Activated CD8-positive, alpha-beta memory T cell treated with anti-CD3 and anti-CD28 coated beads for 36 hours (primary cell): Measurements from ENCODE around the gene RAB27B. TPM values are rescaled to one million over a fixed set of nuclear protein-coding genes. Genes with fewer than 3 reads are reported as not detected.

ENCODE experiments used
- CTCF ChIA-PET: fragments of 350-600 bp; sonication (Branson Sonifier 250); formaldehyde crosslinking; loops from one replicate; lab custom pipeline; 2021; ENCODE audit warnings: antibody characterized with exemption; lab: Charles Lee
- POLR2A ChIA-PET: fragments of 350-600 bp; sonication (Branson Sonifier 250); formaldehyde crosslinking; loops from one replicate; lab custom pipeline; 2021; ENCODE audit warnings: antibody characterized with exemption; lab: Charles Lee
- total RNA-seq, 2 experiments: library from RNA; stranded (reverse); gene quantifications; one replicate each; pipeline ENCODE4 v1.2.3, GENCODE V29; 2021

RAB27B gene
- total RNA-seq, 2 experiments from 2014 or later: 0.19 to 0.42 TPM

DNA sequence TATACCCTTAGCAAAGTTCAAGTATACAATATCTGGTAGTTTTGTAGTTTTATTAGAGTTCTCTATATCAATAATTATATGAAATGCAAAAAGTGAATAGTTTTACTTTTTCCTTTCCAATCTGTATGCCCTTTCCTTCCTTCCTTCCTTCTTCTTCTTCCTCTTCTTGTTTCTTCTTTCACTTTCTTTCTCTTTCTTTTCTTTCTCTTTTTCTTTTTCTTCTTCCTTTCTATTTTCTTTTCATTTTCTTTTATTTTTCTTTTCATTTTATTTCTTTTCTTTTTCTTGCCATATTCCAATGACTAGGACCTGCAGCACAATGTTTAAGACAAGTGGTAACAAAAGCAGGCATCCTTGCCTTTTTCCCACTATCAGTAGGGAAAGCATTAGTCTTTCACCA is 71.2 kb downstream of the RAB27B start:
- ChIA-PET CTCF (no interaction called here), POLR2A (no interaction called here)

DNA sequence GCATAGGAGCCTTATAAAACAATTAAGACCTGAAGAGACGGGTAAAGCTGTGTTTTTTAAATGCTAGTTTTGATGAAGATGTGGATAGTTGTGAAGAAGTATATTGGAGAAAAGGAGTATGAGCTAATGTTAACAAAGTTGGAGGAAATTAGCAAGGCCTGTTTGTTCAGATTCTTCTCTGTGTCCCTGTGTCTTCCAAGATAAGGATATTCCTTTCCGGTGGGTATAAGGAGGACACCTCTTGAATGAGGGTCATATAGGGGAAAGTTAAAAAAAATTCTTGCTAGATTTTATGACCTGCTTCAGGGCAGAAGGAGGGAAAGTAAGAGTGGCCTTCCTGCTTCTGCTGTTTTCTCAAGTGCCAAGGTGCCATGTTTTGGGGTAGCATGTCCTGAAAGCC is 72.0 kb downstream of the RAB27B start:
- POLR2A ChIA-PET: no interaction called here
- CTCF ChIA-PET: no interaction called here

DNA sequence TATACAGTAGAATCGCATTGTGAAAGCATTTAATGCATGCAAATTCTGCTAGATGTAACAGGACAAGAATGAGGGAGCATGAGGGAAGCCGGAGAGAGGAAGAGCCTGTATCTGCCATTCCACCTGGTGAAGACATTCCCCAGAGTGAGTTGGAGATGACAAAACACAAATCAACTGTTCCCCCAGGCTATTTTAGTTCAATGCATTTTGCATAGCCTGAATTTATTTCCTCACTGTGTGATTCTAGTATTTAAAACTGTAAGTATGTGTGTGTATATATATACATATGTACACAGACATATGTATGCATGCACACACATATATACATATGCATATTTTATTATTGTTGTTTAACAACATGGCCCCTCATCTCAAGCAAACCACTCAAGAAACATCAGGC is 76.3 kb downstream of the RAB27B start:
- ChIA-PET CTCF (no interaction called here), POLR2A (no interaction called here)

DNA sequence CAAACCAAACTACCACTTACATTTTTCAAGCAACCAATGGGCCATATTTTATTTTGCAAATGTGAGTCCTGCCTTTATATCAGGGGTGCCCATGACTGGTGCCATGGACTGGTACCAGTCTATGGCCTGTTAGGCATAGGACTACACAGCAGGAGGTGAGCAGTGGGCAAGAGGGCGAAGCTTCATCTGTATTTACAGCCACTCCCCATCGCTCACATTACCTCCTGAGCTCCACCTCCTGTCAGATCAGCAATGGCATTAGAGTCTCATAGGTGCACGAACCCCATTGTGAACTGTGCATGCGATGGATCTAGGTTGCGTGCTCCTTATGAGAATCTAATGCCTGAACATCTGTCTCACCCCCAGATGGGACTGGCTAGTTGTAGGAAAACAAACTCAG is 77.4 kb downstream of the RAB27B start:
- ChIA-PET CTCF (no interaction called here), POLR2A (no interaction called here)

DNA sequence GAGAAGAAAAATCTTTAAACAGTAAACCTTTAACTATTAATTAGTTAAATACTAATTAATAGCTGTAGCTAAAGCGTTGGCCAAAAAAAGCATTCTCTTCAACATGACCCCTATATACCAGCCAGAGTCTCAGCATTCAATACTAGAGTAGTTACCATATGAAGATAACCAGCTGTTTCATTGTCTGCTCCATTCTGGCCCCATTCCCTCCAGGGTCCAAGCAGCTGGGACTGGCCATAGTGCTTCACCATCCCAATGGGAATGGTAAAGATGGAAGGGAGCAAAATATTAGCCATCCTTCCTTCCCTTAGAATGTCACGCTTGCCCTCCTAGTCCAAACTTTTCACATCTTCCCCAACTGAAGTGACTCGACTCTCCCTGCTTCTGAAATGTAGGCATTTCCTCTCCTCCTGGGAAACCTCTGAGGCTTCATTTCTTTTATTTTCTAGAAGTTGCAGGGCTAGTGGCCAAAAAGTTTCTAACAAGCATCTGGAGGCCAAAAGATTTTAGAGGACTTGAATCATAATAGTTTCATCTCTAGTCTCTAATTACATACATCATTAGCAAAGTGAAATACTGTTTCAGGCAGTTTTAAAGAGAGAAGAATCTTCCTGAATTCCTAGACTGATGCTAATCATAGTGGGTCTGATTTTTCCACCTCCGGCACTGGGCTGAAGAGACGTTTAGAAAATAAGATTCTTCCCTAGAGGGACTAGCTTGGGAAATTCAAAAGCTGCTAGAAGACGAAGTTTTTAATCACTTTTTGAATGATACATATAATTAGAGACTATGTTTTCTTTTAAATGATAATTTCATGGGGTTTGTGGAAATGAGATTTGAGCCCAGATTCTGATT is 78.3 kb downstream of the RAB27B start:
- CTCF ChIA-PET: no interaction called here
- POLR2A ChIA-PET: no interaction called here

DNA sequence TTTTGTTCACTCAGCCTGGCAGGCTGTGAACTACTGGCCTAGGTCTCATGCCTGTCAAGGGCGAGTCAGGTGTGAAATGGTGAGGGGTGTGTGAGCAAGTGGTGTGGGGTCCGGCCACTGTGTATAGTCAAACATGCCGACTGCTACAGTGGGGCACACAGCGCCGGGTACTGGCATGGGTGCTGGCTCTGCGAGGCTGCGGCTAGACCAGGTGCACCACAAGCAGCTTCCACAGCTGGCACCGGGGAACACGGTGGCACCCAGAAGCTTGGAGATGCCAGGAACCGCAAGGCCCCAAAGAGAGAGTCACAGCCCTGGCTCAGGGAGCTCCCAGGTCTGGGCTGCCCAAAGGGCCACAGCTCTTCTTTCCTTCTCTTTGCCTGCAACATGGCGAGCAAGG is 81.3 kb downstream of the RAB27B start:
- POLR2A ChIA-PET: no interaction called here
- CTCF ChIA-PET: no interaction called here

DNA sequence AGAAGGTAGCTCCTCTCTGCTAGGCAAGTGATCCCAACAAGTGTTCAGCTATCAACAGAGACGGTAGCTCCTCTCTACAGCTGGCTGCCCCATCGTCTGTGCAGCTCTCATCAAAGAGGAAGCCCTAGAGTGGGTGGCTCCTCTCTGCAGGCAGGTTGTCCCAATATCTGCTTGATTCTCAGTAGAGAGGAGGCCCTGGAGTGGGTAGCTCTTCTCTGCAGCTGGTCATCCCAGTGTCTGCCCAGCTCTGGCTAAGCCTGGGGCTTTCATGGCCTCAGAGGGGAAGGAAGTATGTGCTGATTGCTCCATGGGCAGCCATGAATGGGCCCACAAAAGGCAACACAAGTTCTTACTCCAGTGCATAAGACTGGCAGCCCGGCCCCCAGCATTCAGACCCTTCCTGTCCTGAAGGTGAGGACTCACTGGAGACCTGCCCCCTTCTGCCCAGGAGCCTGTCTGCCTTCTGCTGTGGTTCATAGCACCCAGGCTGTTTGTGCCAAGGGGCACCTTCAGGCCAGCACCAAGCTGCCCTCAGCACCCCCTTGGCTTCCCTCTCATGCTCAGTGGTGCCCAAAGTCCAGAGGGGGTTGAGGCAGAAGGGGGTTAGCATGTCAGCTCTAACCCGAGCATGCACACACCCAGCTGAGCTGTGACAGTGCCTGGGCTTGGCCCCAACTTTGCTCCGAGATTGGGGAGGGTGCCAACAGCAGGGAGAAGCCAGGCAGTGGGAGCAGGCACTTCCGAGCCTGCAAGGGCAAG is 82.1 kb downstream of the RAB27B start:
- CTCF ChIA-PET: interaction anchor here (1.0 kb wide), 1 partner anchor 18 kb away, joined by 3 read pairs; no protein-coding TSS in a partner anchor
- POLR2A ChIA-PET: no interaction called here

DNA sequence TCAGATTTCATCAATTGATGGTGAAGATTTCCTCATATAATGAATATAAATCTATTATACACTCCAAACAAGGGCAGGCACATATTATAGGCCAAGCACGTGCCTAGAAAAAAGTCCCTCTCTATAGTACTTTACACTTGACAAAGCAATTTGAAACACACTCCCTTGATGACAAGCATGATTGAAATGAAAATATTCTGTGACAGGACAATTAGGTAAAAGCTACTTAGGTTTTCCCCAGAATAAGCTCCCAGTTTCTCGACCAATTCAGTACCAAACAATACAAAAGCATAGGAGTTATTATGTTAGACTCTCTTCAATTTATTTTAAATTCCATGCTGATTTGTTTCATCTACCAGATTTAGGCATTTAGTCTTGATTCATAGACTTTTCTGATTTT is 83.3 kb downstream of the RAB27B start:
- ChIA-PET POLR2A (no interaction called here), CTCF (no interaction called here)

DNA sequence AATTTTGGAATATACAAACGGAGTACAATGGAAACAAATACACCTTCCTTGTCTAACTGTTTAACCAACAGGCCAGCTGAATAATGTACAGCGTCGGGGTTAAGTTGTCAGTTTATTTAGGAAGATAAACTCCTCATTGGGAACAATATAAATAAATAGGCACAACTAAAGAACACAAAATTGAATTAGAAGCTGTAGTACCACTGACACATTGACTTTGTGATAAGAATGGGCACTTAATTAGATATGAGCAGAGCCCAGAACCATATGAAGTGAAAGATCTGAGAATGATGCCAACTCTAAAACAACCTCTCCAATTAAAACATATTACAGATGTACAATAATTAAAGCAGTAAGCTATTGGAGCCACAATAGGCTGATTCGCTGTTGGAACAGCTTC is 86.5 kb downstream of the RAB27B start:
- ChIA-PET POLR2A (no interaction called here), CTCF (no interaction called here)

DNA sequence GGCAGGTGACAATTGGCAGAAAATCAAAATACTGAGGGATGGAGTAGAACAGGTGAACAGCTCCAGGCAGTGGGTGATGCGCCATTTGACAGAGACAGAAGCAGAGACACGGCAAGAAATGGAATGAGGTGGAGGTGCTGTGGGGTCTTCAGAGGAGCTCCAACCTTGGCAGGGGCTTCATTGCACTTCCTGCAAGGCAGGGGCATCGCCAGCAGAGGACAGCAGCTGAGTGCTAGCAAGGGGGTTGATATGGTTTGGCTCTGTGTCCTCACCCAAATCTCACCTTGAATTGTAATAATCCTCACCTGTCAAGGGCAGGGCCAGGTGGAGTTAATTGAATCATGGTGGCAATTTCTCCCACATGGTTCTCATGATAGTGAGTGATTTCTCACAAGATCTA is 88.2 kb downstream of the RAB27B start:
- ChIA-PET CTCF (no interaction called here), POLR2A (no interaction called here)

DNA sequence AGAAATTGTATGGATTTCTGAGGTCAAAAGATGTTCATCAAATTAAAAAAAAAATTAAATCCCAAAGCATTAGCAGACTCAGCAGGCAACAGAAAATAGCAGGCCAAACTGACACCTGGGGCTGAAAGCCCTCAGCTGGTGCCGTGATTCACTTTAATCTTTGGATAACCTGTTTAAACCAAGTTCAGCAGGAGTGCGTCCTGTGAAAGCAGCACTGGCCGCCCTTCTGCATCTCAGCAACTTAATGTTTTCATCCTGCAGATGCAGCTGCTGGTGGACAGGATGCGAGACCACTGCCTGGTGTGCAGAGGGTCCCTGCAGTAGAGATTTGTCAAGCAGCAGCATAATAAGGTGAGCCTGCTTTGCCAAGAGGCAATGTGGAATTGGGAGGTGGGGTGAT is 89.8 kb downstream of the RAB27B start:
- POLR2A ChIA-PET: no interaction called here
- CTCF ChIA-PET: no interaction called here

DNA sequence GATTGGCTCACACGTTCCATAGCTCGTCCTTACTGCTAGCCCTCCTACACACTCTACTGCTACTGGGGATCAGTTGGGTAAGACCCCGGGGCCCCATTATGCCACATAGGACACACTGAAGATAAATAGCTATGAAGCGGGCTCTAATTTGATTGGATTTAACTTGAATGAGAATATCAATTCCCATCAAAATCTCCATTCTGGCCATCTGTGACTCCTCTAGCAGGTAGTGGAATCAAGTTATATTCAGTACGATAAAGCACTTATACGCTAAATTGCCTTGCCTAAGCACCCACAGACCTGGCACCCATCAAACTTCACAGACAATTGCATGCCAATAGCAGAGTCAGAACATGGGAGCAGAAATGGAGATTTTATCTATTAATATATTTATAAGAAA is 91.1 kb downstream of the RAB27B start:
- ChIA-PET CTCF (no interaction called here), POLR2A (no interaction called here)

DNA sequence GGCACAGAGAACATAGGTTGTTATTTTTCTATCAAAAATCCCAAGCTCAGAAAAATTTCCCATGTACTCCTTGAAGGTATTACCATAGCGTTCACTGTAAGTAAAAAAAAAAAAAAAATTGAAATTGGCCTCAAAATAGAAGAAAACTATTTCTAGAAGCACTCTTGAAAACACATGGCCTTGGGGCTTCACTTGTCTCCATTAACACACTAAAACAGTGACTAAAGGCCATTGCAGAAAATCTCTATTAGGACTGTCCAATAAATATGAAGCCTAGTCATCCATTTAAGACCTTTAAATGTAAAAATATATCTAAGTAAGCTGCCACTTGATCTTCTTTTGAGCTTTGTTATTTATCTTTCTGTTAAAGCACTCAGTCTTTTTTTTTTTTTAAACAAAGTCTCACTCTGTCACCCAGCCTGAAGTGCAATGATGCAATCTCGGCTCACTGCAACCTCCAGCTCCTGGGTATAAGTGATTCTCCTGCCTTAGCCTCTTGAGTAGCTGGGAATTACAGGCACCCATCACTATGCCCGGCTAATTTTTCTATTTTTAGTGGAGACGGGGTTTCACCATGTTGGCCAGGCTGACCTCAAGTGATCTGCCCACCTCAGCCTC is 95.2 kb downstream of the RAB27B start:
- ChIA-PET CTCF (interaction anchor here (0.7 kb wide), 1 partner anchor 1453 kb away, joined by 4 read pairs; no protein-coding TSS in a partner anchor), POLR2A (no interaction called here)

DNA sequence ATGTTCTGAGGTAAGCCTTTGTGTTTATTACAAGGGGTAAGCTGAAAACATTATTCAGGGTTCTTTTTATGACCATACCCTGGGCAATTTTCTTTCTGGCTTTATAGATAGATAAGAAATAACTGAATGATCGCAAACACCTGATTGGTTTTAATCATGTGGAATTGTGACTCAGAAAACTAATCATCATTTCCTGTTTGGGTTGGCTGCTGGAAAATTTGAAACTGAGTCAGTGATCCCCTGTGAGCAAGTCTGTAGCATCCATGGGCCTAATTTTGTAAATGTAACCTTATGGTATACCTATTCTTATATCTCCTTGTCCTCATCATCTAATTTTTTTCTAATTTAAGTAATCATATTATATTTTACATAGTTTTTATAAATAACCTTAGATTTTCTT is 96.7 kb downstream of the RAB27B start:
- POLR2A ChIA-PET: no interaction called here
- CTCF ChIA-PET: no interaction called here

DNA sequence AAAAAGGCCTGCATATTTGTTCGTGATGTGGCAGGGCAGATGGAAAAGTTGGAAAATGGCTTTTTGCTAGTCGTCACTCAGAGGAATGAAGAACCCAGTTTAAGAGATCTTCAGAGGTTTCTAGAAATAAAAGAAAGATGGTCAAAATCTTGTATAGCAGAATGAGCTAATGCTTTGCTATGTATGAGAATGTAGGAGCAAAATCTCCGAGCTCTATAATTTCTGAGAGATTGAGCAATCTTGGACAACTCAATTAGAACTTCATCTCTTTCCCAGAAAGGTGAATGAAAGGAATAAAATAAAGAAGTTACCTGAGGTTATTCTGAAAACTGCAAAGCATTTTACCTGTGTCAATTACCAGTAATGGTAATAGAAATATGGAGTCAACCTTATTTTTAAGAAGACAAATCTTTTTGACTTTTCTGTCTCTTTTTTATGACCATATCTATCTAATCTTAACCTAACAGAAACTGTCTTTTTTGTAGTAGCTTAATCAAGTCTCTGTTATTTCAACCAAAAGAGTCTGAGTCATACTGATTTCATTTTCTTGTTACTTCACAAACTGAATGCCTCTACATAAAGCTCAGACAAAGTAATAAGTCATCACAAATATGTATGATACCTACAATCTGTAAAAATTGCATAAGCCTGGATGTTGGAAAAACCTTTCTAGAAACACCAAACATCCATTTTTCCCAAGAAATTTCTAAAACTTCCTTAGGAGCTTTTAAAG is 98.5 kb downstream of the RAB27B start:
- CTCF ChIA-PET: no interaction called here
- POLR2A ChIA-PET: no interaction called here

DNA sequence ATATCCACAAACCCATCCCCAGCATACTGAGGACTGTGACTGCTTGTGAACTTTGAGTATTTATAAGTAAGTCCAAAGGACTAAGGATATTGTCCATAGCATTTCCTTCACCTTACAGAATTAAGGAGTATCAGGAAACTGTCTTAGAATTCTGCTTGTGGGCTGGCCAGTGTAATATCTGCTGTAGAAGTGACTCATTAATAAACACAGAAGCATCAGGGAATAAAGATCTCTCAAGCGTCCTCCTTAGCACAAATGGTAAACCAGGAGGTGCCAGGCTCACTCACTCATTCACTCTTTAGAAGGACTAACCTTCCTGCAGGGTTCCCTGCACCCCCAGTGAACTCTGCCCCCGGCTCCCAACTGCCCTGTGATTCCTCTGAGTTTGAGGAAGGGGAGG is 100.0 kb downstream of the RAB27B start:
- ChIA-PET CTCF (no interaction called here), POLR2A (no interaction called here)

DNA sequence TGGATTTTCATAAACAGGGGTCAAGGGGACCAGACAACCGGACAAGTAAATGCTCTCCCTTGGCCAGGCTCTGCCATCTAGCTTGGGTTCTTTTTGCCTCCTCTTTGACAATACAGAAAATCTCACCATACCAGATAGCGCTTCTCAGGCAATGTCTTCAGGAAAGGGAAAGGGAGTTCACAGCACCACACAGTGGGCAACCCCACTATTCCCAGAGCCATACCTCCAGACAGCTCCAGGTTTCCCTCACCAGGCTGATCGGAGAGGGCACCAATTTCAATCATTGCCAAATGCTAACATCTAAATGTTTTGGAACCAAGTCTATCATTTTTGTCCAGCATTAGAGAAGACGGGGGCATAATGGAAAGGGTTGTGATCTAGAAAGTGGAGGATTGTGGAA is 102.9 kb downstream of the RAB27B start:
- POLR2A ChIA-PET: no interaction called here
- CTCF ChIA-PET: no interaction called here

DNA sequence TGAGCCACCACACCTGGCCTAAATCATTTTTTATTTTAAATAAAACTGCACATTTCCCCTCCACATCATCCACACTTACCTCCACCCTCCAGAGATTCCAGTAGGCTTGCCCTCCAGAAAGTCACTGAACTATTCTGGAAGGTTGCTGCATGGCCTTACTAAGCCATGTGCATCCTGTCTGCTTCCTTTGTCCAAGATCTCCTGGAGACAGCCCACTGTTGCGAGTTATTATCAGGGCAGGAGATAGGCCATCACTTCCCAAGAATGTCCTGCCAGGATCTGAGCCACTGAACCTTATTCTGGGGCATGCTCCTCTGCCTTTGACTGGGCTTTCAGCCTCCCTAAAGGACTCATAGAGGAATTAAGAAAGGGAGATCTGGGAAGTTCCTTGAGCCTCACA is 104.2 kb downstream of the RAB27B start:
- ChIA-PET POLR2A (no interaction called here), CTCF (no interaction called here)

DNA sequence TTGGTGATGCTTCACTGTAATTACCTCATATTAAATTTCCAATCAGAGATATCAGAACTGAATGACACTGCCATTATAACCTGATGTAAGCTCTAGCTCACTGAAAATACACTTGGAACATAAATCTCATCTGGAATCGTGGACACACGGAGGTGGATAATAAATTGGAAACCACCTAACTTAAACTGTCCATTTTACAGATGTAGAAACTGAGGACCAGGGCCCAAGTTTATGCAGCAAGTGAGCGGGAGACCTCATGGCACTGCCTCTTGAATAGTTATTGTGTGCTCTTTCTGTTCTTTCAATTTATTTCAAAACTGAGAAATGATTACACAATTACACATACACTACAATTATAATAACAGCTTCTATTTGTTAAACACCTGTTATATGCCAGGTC is 110.2 kb downstream of the RAB27B start:
- POLR2A ChIA-PET: no interaction called here
- CTCF ChIA-PET: no interaction called here

DNA sequence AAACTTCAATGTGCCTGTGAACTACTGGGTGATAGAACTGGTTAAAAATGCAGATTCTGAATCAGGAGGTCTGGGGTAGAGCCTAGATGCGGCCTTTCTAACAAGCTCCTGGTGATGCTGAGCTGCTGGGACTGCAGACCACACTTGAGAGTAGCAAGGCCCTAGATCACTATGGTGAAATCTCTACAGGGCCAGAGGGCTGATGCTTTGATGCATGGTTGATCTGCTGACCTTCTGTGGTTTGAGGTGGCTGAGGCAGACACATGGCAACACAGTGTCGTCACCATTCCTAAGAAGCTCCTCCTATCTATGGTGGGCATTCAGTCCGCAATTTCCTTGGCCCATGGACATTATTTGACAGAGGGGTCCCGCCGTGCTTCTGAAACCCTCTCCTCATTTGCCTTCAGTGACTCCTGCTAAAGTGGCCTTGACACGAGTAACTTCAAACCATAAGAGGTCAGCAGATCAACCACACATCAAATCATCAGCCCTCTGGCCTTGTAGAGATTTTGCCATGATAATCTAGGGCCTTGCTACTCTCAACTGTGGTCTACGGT is 111.2 kb downstream of the RAB27B start:
- ChIA-PET POLR2A (no interaction called here), CTCF (no interaction called here)
